Measurements from ENCODE around the gene THOP1.
A peak's percentile ranks its signal among the peaks of the same experiment; 100 is the strongest.

The THOP1 gene

GRCh38 chr19:2807379-2808128 lies 22.3 kb downstream of the THOP1 start:
- Mint-ChIP-seq H3K27me3 (no peaks in the 10 kb centered on the region), H3K36me3 (ENCODE audit: insufficient read depth) (peaks cover 10% of the 10 kb centered on the region), H3K27ac (no peak overlapping the region), H3K9me3 (no peaks in the 10 kb centered on the region), H3K4me1 (ENCODE audit: low read depth in 2 of 2) (peaks cover 0 to 4% of the 10 kb centered on the region in 2 donors), H3K4me3 (no peak overlapping the region)
- DNase-seq = no peak
- ATAC-seq (replicated peaks) = no peak

DNA sequence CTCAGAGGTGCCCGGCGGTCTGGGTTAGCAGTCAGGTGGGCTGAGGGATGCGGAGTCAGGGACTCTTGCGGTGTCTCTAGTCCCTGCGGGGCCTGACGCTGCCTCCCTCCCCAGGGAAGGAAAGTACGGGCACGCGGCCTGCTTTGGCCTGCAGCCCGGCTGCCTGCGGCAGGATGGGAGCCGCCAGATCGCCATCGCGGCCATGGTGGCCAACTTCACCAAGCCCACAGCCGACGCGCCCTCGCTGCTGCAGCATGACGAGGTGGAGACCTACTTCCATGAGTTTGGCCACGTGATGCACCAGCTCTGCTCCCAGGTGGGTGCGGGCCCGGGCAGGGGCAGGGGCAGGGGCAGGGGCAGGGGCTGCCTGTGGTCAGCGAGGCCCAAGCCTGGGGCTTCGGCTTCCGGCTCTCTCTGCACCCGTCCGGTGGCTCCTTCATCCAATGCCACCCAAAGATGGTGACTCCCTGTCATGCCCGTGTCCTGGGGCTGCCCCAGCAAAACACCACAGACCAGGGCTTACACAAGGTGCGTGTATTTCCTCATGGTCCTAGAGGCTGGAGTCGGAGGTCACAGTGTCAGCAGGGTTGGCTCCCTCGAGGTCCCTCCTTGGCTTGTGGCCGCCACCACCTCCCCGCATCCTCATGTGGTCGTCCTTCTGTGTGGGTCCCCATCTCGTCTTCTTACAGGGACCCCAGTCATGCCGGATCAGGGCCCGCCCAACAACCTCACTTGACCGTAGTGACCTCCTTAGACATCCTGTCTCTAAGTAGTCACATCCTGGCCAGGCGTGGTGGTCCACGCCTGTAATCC lies 23.0 kb downstream of the THOP1 start:
- H3K9me3 Mint-ChIP-seq = no peaks in the 10 kb centered on the region
- no peak overlapping the region for H3K4me3 Mint-ChIP-seq
- peaks cover 0 to 4% of the 10 kb centered on the region in 2 donors for H3K4me1 Mint-ChIP-seq (ENCODE audit: low read depth in 2 of 2)
- H3K36me3 Mint-ChIP-seq (ENCODE audit: insufficient read depth) = peaks cover 7% of the 10 kb centered on the region
- H3K27ac Mint-ChIP-seq = no peak overlapping the region
- DNase-seq (no peak), ATAC-seq (replicated peaks) (no peak)
- H3K27me3 Mint-ChIP-seq = no peaks in the 10 kb centered on the region

DNA sequence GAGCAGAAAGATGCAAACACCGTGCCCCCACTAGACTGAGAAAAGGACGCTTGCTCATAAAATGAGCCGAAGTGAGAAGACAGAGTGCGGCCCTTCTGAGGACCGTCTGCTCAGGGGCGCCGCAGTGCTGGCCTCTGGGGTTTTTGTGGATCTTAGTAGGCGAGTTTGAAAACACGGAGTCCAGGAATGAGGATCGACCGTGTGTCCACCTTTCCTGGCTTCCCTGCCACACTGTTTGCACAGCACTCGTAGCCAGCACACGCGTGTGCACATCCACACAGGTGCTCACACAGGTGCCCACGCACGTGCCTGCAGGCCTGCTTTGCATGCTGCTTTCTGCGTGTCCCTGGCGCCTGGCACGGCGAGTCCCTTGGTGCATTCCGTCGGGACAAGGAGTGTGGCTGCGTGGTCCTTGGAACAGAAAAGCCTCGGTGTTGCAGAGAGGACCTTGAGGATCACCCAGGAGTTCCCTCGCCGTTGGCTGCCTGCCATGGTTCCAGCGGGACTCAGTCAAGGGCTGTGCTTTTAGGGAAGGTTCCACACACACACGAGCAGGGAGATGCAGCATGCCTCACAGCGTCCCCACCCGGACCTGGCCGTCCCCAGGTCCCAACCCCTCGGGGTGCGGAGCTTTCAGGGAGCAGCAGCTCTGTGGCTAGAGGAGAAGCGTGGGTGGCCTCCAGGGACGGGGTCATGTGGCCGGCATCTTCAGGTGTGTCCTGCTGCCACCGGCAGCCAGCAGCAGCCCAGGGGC lies 24.3 kb downstream of the THOP1 start:
- Mint-ChIP-seq H3K27me3 (no peaks in the 10 kb centered on the region), H3K27ac (no peak overlapping the region), H3K36me3 (ENCODE audit: insufficient read depth) (peaks cover 10% of the 10 kb centered on the region), H3K4me3 (no peak overlapping the region), H3K9me3 (no peaks in the 10 kb centered on the region), H3K4me1 (ENCODE audit: low read depth in 2 of 2) (no peaks in the 10 kb centered on the region)
- no peak for DNase-seq
- ATAC-seq (replicated peaks) = no peak

GRCh38 chr19:2810141-2811091 lies 25.1 kb downstream of the THOP1 start:
- H3K4me3 Mint-ChIP-seq = no peak overlapping the region
- H3K36me3 Mint-ChIP-seq (ENCODE audit: insufficient read depth) = peaks cover 10% of the 10 kb centered on the region
- no peak for ATAC-seq (replicated peaks)
- no peaks in the 10 kb centered on the region for H3K27me3 Mint-ChIP-seq
- no peaks in the 10 kb centered on the region for H3K4me1 Mint-ChIP-seq (ENCODE audit: low read depth in 2 of 2)
- no peak overlapping the region for H3K27ac Mint-ChIP-seq
- DNase-seq = no peak
- no peaks in the 10 kb centered on the region for H3K9me3 Mint-ChIP-seq

DNA sequence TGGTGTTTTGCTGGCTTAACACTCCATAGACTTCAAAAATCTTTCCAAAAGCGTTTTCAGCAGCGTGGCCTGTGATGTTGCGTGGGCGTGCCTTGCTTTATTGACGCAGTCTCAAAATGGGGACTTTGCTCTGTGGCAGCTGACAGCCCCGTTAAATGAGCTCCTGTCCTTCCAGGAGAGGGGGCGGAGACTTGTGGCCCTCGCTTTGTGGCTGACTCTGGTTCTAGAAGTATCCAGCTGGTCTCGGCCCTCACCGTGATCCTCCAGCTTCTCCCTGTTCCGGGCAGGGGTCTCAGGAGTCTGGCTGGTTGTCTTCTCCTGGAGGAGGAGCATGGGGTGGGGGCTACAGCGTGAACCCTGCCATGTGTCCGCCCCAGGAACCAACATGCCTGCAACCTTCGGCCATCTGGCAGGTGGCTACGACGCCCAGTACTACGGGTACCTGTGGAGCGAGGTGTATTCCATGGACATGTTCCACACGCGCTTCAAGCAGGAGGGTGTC lies 26.0 kb downstream of the THOP1 start:
- DNase-seq = no peak
- H3K4me3 Mint-ChIP-seq = no peak overlapping the region
- H3K27me3 Mint-ChIP-seq = no peaks in the 10 kb centered on the region
- ATAC-seq (replicated peaks) = no peak
- no peaks in the 10 kb centered on the region for H3K4me1 Mint-ChIP-seq (ENCODE audit: low read depth in 2 of 2)
- no peak overlapping the region for H3K27ac Mint-ChIP-seq
- H3K36me3 Mint-ChIP-seq (ENCODE audit: insufficient read depth) = peaks cover 10% of the 10 kb centered on the region
- no peaks in the 10 kb centered on the region for H3K9me3 Mint-ChIP-seq

- no peak overlapping the region for H3K27ac Mint-ChIP-seq
- no peaks in the 10 kb centered on the region for H3K27me3 Mint-ChIP-seq
- H3K9me3 Mint-ChIP-seq = no peaks in the 10 kb centered on the region
- no peaks in the 10 kb centered on the region for H3K4me1 Mint-ChIP-seq (ENCODE audit: low read depth in 2 of 2)
- ATAC-seq (replicated peaks) = no peak
- peaks cover 10% of the 10 kb centered on the region for H3K36me3 Mint-ChIP-seq (ENCODE audit: insufficient read depth)
- no peak overlapping the region for H3K4me3 Mint-ChIP-seq
- no peak for DNase-seq
Observed at GRCh38 chr19:2811735-2812413, 26.6 kb downstream of the THOP1 start.

GRCh38 chr19:2812414-2813234 lies 27.3 kb downstream of the THOP1 start:
- no peak overlapping the region for H3K4me3 Mint-ChIP-seq
- peaks cover 10% of the 10 kb centered on the region for H3K36me3 Mint-ChIP-seq (ENCODE audit: insufficient read depth)
- no peak overlapping the region for H3K27ac Mint-ChIP-seq
- DNase-seq (no peak), ATAC-seq (replicated peaks) (no peak)
- H3K27me3 Mint-ChIP-seq = no peaks in the 10 kb centered on the region
- no peaks in the 10 kb centered on the region for H3K9me3 Mint-ChIP-seq
- no peaks in the 10 kb centered on the region for H3K4me1 Mint-ChIP-seq (ENCODE audit: low read depth in 2 of 2)

DNA sequence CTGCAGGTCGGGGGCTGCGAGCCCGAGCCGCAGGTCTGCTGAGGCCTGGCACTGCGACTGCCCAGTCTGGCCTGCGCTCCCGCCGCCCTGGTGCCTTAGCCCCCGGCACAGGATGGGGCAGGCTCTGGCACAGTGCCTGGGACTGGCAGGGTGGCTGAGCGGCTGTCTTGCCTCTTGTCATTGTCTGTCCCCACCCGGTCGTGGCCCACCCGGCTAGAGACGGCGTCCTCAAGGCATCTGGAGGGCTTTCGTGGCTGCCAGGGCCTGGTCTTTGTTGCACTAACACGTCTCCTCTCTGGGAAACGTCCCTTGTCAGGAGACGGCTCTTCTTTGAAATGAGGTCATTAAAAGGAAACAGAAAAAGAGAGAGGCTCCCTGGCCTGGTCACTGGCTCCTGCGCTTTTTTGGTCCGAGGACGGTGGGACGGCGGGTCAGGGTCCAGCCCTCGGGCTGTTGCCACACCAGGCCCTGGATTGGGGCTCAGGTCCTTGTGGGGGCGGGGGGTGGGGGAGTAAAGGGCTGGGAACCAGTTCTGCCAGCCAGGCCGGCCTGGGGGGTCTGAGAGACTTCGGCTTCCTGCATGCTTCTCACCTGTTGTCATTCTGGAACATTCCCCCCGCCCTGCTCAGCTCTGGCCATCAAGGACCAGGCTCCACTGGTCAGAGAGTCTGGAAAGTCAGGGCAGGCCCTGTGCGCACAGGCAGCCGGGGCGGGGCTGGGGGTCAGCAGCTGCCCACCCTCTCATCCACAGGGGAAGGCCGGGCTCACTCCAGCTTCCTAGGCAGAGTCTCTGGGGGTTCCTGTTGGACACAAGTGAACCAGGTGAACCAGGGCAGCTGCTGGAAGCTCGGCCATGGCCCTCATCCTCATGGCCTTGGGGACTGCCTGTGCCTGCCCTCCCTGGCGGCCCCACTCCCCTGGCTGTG lies 28.2 kb downstream of the THOP1 start:
- ATAC-seq (replicated peaks) (no peak), DNase-seq (no peak)
- Mint-ChIP-seq H3K4me3 (no peak overlapping the region), H3K9me3 (no peaks in the 10 kb centered on the region), H3K27me3 (no peaks in the 10 kb centered on the region), H3K4me1 (ENCODE audit: low read depth in 2 of 2) (no peaks in the 10 kb centered on the region), H3K27ac (no peak overlapping the region), H3K36me3 (ENCODE audit: insufficient read depth) (peaks cover 8% of the 10 kb centered on the region)

DNA sequence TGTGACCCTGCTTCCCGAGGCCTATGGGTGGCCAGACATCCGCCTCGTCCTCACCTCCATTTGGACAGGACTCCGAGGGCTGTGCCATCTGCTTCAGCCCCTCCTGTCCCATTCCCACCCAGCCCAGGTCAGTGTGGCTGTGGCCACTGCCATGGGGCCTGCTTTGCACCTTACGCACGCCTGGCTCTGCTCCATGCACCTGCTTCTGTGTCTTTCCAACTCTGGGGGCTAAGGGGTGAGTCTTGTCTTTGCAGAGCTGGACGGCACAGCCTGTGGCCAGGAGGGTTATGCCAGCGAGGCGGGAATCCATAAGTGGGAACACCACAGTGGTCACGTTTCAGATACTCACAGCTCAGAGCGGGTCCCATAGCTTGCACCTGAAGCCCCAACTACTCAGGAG lies 29.1 kb downstream of the THOP1 start:
- Mint-ChIP-seq H3K4me3 (no peak overlapping the region), H3K27ac (no peak overlapping the region), H3K36me3 (ENCODE audit: insufficient read depth) (peaks cover 2% of the 10 kb centered on the region), H3K4me1 (ENCODE audit: low read depth in 2 of 2) (no peaks in the 10 kb centered on the region), H3K27me3 (no peaks in the 10 kb centered on the region), H3K9me3 (no peaks in the 10 kb centered on the region)
- no peak for DNase-seq
- ATAC-seq (replicated peaks) = no peak

GRCh38 chr19:2815191-2815614 lies 29.9 kb downstream of the THOP1 start:
- Mint-ChIP-seq H3K27ac (no peak overlapping the region), H3K4me1 (ENCODE audit: low read depth in 2 of 2) (peaks cover 0 to 1% of the 10 kb centered on the region in 2 donors), H3K9me3 (no peaks in the 10 kb centered on the region), H3K36me3 (ENCODE audit: insufficient read depth) (peaks cover 8% of the 10 kb centered on the region), H3K27me3 (no peaks in the 10 kb centered on the region), H3K4me3 (no peak overlapping the region)
- no peak for ATAC-seq (replicated peaks)
- DNase-seq = no peak

DNA sequence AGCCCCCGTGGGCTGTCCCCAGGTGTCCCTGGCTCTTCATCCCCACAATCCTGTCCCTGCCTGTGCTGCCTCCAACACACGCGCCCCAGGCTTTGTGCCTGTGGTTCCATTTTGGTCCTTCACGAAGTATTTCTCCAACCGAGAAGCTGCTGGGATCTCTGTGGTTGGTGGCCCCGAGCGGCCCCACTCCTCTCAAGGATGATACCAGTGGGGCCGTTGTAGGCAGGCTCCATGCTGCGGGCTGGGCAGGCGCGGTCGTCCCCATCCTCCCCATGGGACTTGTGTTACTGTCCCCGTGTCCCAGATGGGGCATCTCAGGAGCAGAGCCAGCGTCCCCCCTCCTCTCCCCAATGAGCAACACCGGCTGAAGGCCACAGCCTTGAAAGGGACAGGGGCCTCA lies 30.6 kb downstream of the THOP1 start:
- H3K4me3 Mint-ChIP-seq = no peak overlapping the region
- peaks cover 0 to 3% of the 10 kb centered on the region in 2 donors for H3K4me1 Mint-ChIP-seq (ENCODE audit: low read depth in 2 of 2)
- H3K36me3 Mint-ChIP-seq (ENCODE audit: insufficient read depth) = peaks cover 10% of the 10 kb centered on the region
- ATAC-seq (replicated peaks) = no peak
- H3K27ac Mint-ChIP-seq = peak overlapping the region in 1 of 2 donors; percentile 73
- no peaks in the 10 kb centered on the region for H3K27me3 Mint-ChIP-seq
- no peak for DNase-seq
- H3K9me3 Mint-ChIP-seq = no peaks in the 10 kb centered on the region

All from effector memory CD8-positive, alpha-beta T cell (primary cell).